GM12801 (cell line): ENCODE data around the gene HECW1.

Experiments used
- TF ChIP-seq, protein P1 (sequence below): IDR thresholded peaks from one replicate; pipeline ENCODE4 v1.5.1; 2011; ENCODE audit warnings: control low read depth; ENCODE audit not compliant: insufficient read length; ENCODE audit errors: extremely low read depth

Gene HECW1

DNA sequence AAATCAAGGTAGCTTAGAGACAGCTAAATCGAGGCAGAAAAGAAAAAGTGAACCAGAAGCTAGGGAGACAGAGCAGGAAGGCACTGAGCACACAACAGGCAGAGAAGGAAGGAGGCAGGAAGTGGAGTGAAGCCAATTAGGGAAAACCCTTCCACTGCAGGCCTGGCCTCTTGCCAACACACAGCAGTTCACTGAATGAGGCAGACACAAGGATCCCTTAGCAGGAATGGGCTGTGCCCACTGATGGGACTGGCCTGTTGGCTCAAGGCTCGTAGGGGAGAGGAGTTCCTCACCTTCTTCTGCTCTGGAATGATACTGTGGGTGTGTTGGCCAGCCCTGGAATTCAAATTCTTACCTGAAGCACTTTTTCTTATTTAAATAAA is 250.2 kb downstream of the HECW1 start:
- TF ChIP-seq, protein P1, sequence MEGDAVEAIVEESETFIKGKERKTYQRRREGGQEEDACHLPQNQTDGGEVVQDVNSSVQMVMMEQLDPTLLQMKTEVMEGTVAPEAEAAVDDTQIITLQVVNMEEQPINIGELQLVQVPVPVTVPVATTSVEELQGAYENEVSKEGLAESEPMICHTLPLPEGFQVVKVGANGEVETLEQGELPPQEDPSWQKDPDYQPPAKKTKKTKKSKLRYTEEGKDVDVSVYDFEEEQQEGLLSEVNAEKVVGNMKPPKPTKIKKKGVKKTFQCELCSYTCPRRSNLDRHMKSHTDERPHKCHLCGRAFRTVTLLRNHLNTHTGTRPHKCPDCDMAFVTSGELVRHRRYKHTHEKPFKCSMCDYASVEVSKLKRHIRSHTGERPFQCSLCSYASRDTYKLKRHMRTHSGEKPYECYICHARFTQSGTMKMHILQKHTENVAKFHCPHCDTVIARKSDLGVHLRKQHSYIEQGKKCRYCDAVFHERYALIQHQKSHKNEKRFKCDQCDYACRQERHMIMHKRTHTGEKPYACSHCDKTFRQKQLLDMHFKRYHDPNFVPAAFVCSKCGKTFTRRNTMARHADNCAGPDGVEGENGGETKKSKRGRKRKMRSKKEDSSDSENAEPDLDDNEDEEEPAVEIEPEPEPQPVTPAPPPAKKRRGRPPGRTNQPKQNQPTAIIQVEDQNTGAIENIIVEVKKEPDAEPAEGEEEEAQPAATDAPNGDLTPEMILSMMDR, result no peak

DNA sequence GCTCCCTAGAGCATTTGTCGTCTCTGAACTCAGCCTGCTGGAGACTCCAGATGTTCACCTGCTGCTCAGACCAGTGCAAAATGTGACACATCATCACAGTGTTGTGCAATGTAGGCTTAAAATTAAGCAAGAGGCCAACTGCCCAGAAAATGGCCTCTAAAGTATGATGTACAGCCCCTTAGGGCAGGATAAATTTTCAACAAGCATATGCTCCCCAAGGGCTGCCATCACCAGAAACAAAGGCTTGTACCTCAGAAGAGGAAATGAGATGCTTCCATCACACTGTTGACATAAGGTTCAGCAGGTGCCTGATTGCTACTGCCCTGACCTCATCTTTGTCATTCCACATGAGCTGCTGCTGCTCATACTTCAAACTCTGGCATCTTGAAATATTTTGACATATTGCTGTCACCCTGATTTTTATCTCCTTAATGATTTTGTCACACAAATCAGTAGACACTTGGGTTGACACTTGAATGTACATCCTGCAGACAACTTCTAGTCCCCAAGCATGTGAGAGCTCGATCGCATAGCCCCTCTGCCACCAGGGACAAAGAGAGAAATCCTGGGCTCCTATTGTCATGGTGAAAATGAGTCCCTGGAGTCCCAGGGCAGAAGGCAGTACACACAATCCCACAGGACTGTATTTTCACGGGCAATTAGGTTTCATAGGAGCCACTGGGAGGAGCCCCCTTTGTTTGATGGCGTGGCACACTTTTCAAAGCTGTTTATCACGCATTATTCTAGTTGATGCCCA is 250.8 kb downstream of the HECW1 start:
- TF ChIP-seq, protein P1, result no peak

DNA sequence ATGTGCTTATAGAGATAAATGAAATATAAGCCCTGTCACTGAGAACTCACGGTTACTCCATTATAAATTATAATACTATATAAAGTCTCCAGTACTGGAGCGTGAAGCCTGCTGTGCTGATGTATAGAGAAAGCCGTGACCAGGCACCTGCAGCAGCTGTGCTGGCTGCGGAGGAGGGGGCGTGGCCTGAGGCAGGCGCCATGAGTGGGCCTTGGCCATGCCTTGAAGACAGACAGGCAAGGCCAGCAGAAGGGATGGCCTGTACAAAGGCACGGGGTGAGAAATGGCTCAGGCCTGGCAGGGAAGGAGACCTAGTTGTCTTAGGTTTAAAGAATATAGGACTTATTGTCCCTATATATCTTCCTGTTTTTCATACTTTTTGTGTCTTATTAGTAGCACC is 251.9 kb downstream of the HECW1 start:
- TF ChIP-seq, protein P1, result no peak

DNA sequence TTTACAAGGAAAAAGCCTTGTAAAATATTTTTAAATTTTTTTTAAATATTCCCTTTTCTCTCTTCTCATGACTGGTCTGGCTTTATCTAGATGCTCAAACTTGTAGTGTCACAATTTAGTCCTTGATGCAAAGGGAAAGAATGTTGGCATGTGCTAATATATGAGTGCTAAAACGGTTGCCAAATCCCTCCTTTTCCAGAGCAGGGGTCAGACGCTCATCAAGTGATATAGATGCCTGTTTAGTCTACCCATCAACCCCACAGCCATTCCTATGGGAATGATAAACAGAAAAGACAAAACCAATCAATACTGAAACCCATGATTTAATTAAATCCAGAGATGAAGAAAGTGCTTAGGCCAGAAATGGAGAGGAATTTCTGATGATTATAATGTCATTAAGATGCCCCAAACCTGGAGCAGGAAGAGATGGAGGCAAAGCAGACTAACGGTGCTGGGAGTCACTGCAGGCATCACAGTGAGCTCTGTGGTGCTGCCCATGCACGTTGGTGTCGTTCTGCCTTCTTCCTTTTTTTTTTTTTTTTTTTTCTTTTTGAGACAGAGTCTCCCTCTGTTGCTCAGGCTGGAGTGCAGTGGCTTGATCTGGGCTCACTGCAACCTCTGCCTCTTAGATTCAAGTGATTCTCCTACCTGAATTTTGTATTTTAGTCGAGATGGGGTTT is 260.4 kb downstream of the HECW1 start:
- TF ChIP-seq, protein P1, result no peak

DNA sequence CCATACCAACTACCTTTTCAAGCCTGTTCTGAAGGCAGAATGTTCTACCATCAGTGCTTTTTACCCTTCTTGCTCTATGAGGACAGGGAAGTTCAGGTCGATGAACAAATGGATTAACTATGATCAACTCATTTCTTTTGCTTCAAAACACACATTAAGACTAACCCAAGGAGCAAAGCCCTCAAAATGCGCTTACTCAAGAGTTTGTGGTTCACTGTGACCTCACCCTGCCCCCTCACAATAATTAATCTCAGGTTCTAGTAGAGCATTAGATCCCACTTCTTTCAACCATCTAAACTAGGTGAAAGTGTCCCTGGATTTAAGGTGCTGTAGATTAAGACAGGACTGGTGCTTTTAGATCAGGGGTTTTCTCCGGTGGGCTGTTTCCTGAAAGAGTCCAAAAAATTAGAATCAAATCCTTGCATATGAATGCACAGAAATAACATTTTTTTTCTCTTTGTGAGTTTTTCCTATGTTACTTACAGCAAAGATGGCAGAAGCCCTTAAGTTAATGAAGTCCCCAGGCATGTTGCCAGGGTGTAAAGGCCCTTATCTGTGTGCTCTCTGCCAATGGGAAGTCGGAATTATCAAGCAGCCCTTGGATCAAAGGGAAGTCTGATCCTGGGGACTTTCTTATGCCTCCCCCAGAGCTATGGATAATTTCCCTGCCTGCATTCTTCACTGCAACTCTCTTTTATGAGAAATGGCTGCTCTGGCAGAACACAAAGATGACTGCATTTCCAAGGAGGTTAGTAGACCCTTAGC is 264.9 kb downstream of the HECW1 start:
- TF ChIP-seq, protein P1, result no peak

DNA sequence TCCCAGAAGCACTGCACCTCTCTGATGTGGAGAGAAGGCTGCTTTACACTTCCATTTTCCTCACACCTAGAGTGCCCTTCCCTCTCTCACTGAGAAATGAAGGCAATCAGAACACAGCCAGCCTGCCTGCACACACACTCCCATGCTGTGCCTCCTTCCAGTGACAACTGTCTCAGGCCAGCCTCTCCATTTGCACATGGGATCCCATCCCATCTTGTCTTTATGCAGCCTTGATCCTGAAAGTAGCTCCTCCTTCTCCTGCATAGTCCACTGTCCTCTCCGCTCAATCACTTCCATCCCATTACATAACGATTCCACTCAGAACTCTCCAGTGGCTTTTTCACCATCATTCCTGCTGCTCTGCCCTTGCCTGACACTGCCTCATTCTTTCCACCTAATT is 266.8 kb downstream of the HECW1 start:
- TF ChIP-seq, protein P1, result no peak

DNA sequence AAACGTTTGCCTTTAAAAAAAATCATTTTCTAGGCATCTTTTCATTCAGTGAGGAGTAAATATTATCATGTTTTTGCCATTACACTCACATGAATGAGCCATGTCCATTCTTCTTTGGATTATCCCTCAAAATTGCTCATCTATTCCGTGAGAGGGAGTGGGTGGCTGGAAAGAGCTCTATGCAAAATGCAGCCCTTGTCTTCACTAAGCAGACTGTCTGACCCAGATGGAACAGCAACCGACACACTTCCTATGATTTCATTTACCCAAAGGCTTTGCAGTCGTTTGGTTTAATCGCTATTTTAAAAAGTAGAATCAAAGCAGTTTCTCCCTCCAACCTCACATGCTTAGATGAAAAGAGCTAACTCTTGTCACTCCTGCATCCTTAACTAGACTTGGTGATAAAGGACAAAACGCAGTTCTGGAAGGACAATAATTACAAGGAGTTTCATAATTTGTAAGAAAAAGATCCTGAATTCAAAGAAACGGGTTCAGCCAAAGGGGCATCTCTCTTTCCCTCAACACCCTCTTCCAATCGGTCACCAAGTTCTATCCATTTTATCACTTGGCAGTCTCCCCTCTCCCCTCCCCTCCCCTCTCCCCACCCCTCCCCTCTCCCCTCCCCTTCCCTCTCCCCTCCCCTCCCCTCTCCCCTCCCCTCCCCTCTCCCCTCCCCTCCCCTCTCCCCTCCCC is 272.3 kb downstream of the HECW1 start:
- TF ChIP-seq, protein P1, result no peak
